IMR-90 (cell line): Measurements from ENCODE around the gene DGKG. TPM values are rescaled to one million over a fixed set of nuclear protein-coding genes. Genes with fewer than 3 reads are reported as not detected.

Experiments
- ATAC-seq: fragments of 200-7000 bp; cut with Tn5 transposase; 2 replicates; pipeline ENCODE4 v1.9.1; 2020; ENCODE audit warnings: low read depth, mild to moderate bottlenecking, moderate library complexity
- BruUV-seq: library from RNA; stranded (reverse); fragments of 400-500 nt; replicated peaks from 2 replicates; lab custom pipeline; 2021; lab: Mats Ljungman, UMichigan
- CTCF ChIA-PET: fragments of 300-600 bp; formaldehyde crosslinking; extraction: SDS; loops from one replicate; lab custom pipeline; 2021; ENCODE audit warnings: antibody characterized with exemption; lab: Yijun Ruan, JAX
- POLR2A ChIA-PET: fragments of 300-600 bp; sonication (Branson Sonifier 250); formaldehyde crosslinking; loops from one replicate; lab custom pipeline; 2022; ENCODE audit warnings: antibody characterized with exemption; ENCODE audit not compliant: unreplicated experiment; lab: Charles Lee
- DNase-seq: peaks from one replicate; pipeline ENCODE4 v3.0.0; 2013
- H2AFZ ChIP-seq: replicated peaks from 2 replicates; pipeline ENCODE3; 2013; ENCODE audit warnings: low read length, mild to moderate bottlenecking; ENCODE audit not compliant: poor library complexity
- H2AK5ac ChIP-seq: 2 replicates; pipeline ENCODE4 v1.6.1; 2013; ENCODE audit warnings: low read depth, low read length, inconsistent platforms
- H2AK9ac ChIP-seq: replicated peaks from 2 replicates; pipeline ENCODE3; 2013; ENCODE audit warnings: mild to moderate bottlenecking, low read depth, low read length, moderate library complexity; ENCODE audit not compliant: poor library complexity
- H2BK120ac ChIP-seq: 2 replicates; pipeline ENCODE4 v1.6.1; 2013; ENCODE audit warnings: low read depth, low read length, inconsistent platforms
- H2BK15ac ChIP-seq: 3 replicates; pipeline ENCODE4 v1.6.1; 2013; ENCODE audit warnings: low read depth, low read length, inconsistent platforms
- H2BK20ac ChIP-seq: 2 replicates; pipeline ENCODE4 v1.6.1; 2013; ENCODE audit warnings: low read depth, mild to moderate bottlenecking, inconsistent platforms, low read length, moderate library complexity
- H2BK5ac ChIP-seq: 2 replicates; pipeline ENCODE4 v1.6.1; 2013; ENCODE audit warnings: mild to moderate bottlenecking, low read depth, low read length, inconsistent platforms; ENCODE audit not compliant: poor library complexity, severe bottlenecking
- H3K14ac ChIP-seq: replicated peaks from 2 replicates; pipeline ENCODE4 v1.6.1; 2013; ENCODE audit warnings: low read depth, low read length, inconsistent platforms
- H3K18ac ChIP-seq: 2 replicates; pipeline ENCODE4 v1.6.1; 2013; ENCODE audit warnings: low read depth, low read length, control low read depth
- H3K23ac ChIP-seq: 2 replicates; pipeline ENCODE4 v1.6.1; 2013; ENCODE audit warnings: low read depth, low read length, inconsistent platforms
- H3K27ac ChIP-seq: 2 replicates; pipeline ENCODE4 v1.5.1; 2013; ENCODE audit warnings: mild to moderate bottlenecking, control low read depth, low read length; ENCODE audit not compliant: insufficient read depth
- H3K27me3 ChIP-seq: 2 replicates; pipeline ENCODE4 v1.6.1; 2013; ENCODE audit warnings: low read length; ENCODE audit not compliant: control insufficient read depth, insufficient read depth
- H3K36me3 ChIP-seq: 2 replicates; pipeline ENCODE4 v1.6.1; 2013; ENCODE audit warnings: low read length, mixed read lengths; ENCODE audit not compliant: control insufficient read depth, insufficient read depth
- H3K4ac ChIP-seq: 2 replicates; pipeline ENCODE4 v1.6.1; 2013; ENCODE audit warnings: low read depth, low read length, inconsistent platforms
- H3K4me1 ChIP-seq: 2 replicates; pipeline ENCODE4 v1.6.1; 2013; ENCODE audit warnings: low read length, mixed read lengths; ENCODE audit not compliant: control insufficient read depth, insufficient read depth
- H3K4me2 ChIP-seq: 2 replicates; pipeline ENCODE4 v1.6.1; 2013; ENCODE audit warnings: low read depth, mild to moderate bottlenecking, control low read depth, low read length, moderate library complexity
- H3K4me3 ChIP-seq: 2 replicates; pipeline ENCODE4 v1.5.1; 2013; ENCODE audit warnings: low read depth, mild to moderate bottlenecking, control low read depth, low read length, moderate library complexity; ENCODE audit not compliant: insufficient read depth
- H3K56ac ChIP-seq: 2 replicates; pipeline ENCODE4 v1.6.1; 2013; ENCODE audit warnings: low read length, inconsistent platforms; ENCODE audit not compliant: insufficient read depth; ENCODE audit errors: extremely low read depth
- H3K79me1 ChIP-seq, 2 experiments: 2 replicates each; pipeline ENCODE4 v1.6.1; 2013; ENCODE audit warnings: low read length in 2 of 2, inconsistent platforms in 1 of 2, low read depth in 1 of 2
- H3K9ac ChIP-seq: 2 replicates; pipeline ENCODE4 v1.6.1; 2013; ENCODE audit warnings: low read depth, low read length, control low read depth
- H3K9me1 ChIP-seq: 2 replicates; pipeline ENCODE4 v1.6.1; 2013; ENCODE audit warnings: low read length, inconsistent platforms; ENCODE audit not compliant: insufficient read depth
- H3K9me3 ChIP-seq: 2 replicates; pipeline ENCODE4 v1.6.1; 2013; ENCODE audit warnings: low read length; ENCODE audit not compliant: control insufficient read depth, insufficient read depth
- H4K20me1 ChIP-seq: 2 replicates; pipeline ENCODE4 v1.6.1; 2013; ENCODE audit warnings: low read length, inconsistent platforms; ENCODE audit not compliant: insufficient read depth
- H4K5ac ChIP-seq: 2 replicates; pipeline ENCODE4 v1.6.1; 2013; ENCODE audit warnings: mild to moderate bottlenecking, low read depth, low read length, control low read depth
- H4K8ac ChIP-seq, 2 experiments: 2 replicates each; pipeline ENCODE4 v1.6.1; 2013; ENCODE audit warnings: low read depth in 2 of 2, low read length in 2 of 2, control low read depth in 1 of 2, inconsistent platforms in 1 of 2
- H4K91ac ChIP-seq: 2 replicates; pipeline ENCODE4 v1.6.1; 2013; ENCODE audit warnings: low read depth, low read length, inconsistent platforms; ENCODE audit not compliant: insufficient read depth
- POLR2A ChIP-seq: IDR thresholded peaks from 2 replicates; pipeline ENCODE4 v1.6.1; 2012; ENCODE audit warnings: mild to moderate bottlenecking, low read depth, low read length
- RCOR1 ChIP-seq: IDR thresholded peaks from 2 replicates; pipeline ENCODE4 v1.6.1; 2012; ENCODE audit warnings: mild to moderate bottlenecking, low read length, improper control_type of control experiment; ENCODE audit not compliant: insufficient replicate concordance
- WGBS, 2 experiments: methylation state at CpG; one replicate each; pipeline versions ENCODE4 v1.1.5 to v1.1.7; 2013; ENCODE audit warnings: missing lambda C conversion rate in 2 of 2; ENCODE audit not compliant: insufficient read length in 1 of 2; ENCODE audit errors: extremely low coverage in 2 of 2; 5-methylcytosine and 5-hydroxymethylcytosine counted together
- dilution Hi-C: fragments of 300-500 bp; cut with HindIII; formaldehyde crosslinking; loops from one replicate; pipeline ENCODE4 v1.14.3; 2018; ENCODE audit warnings: low sequenced_read_pairs; ENCODE audit not compliant: unreplicated experiment
- in situ Hi-C: fragments of 300-500 bp; cut with MboI; formaldehyde crosslinking; loops from 3 replicates; pipeline ENCODE4 v1.14.3; 2019; ENCODE audit warnings: low sequenced_read_pairs, inconsistent platforms, mixed read lengths
- intact Hi-C: fragments of 100-400 bp; cut with micrococcal nuclease; formaldehyde crosslinking; loops from 2 replicates; pipeline ENCODE4 v1.10.0; 2022
- polyA plus RNA-seq, 3 experiments: library from polyadenylated mRNA; depleted of rRNA; stranded (reverse); fragments of >200 nt; gene quantifications; 2 replicates each; pipeline ENCODE4 v1.2.3, GENCODE V29; 2012; ENCODE audit warnings: low replicate concordance in 1 of 3
- total RNA-seq: library from RNA; depleted of rRNA; stranded (reverse); fragments of >200 nt; gene quantifications from 2 replicates; pipeline ENCODE4 v1.2.3, GENCODE V29; 2012

DGKG gene
- total and polyA plus RNA-seq, 2 of the 4 experiments (the other 2 are of a cell fraction): 1.2 to 4.1 TPM

- Histone ChIP-seq H2AK9ac (no peak overlapping the region), H4K91ac (no peak overlapping the region), H4K5ac (no peak overlapping the region), H3K4ac (no peak overlapping the region), H4K20me1 (no peaks in the 10 kb centered on the region), H2BK20ac (no peak overlapping the region), H4K8ac (no peak overlapping the region), H3K9me3 (no peaks in the 10 kb centered on the region), H3K27ac (no peak overlapping the region), H3K36me3 (no peaks in the 10 kb centered on the region), H2AFZ (no peak overlapping the region), H3K14ac (no peak overlapping the region), H2BK15ac (no peak overlapping the region), H3K4me3 (no peak overlapping the region), H3K4me1 (no peaks in the 10 kb centered on the region), H2BK5ac (no peak overlapping the region), H3K56ac (no peak overlapping the region), H3K27me3 (peaks cover 17% of the 10 kb centered on the region), H3K23ac (no peak overlapping the region), H2BK120ac (no peak overlapping the region), H2AK5ac (no peak overlapping the region), H3K9ac (no peak overlapping the region), H3K18ac (no peak overlapping the region), H3K9me1 (no peaks in the 10 kb centered on the region), H3K4me2 (no peak overlapping the region), H3K79me1 (no peaks in the 10 kb centered on the region)
- ChIA-PET POLR2A (no interaction called here), CTCF (no interaction called here)
- ATAC-seq (no peak), DNase-seq (no peak)
- dilution Hi-C loops (no loop called here), intact Hi-C loops (no loop called here), in situ Hi-C loops (no loop called here)
- BruUV-seq: no TSS peak
- no peak for TF ChIP-seq RCOR1
- TF ChIP-seq POLR2A: no peak
- WGBS, 2 experiments: no CpG with 5 or more reads among the region's 5 CpGs
These were observed 217.8 kb downstream of the DGKG start for GRCh38 chr3:186144257-186144656.
